SJCRH30 (cell line): Measurements from ENCODE around the gene BAHCC1. TPM values are rescaled to one million over a fixed set of nuclear protein-coding genes. Genes with fewer than 3 reads are reported as not detected.

Source experiments
- DNase-seq, 2 experiments: peaks; one replicate each; pipeline ENCODE4 v3.0.0-alpha.2; 2015 to 2020
- H3K27ac ChIP-seq: fragments of 250-450 bp; sonication (Bioruptor Pico); 2 replicates; pipeline ENCODE4 v1.5.1; 2020; ENCODE audit warnings: mild to moderate bottlenecking, moderate library complexity
- H3K27me3 ChIP-seq: fragments of 250-450 bp; sonication (Bioruptor Pico); 2 replicates; pipeline ENCODE4 v1.5.1; 2020; ENCODE audit warnings: mild to moderate bottlenecking, moderate library complexity
- H3K36me3 ChIP-seq: fragments of 250-450 bp; sonication (Bioruptor Pico); 2 replicates; pipeline ENCODE4 v1.5.1; 2020; ENCODE audit warnings: mild to moderate bottlenecking, moderate library complexity
- H3K4me1 ChIP-seq: fragments of 250-450 bp; sonication (Bioruptor Pico); 2 replicates; pipeline ENCODE4 v1.5.1; 2020; ENCODE audit warnings: mild to moderate bottlenecking, moderate library complexity
- H3K4me3 ChIP-seq: fragments of 250-450 bp; sonication (Bioruptor Pico); 2 replicates; pipeline ENCODE4 v1.5.1; 2020; ENCODE audit warnings: mild to moderate bottlenecking, moderate library complexity
- H3K9me3 ChIP-seq: fragments of 250-450 bp; sonication (Bioruptor Pico); replicated peaks from 2 replicates; pipeline ENCODE4 v1.5.1; 2020; ENCODE audit warnings: mild to moderate bottlenecking, moderate library complexity
- total RNA-seq: library from RNA; depleted of rRNA; stranded (reverse); fragments of >200 nt; shearing (Covaris generic); gene quantifications from 2 replicates; pipeline ENCODE4 v1.2.3, GENCODE V29; 2014

Gene BAHCC1
- total RNA-seq, 1 experiment from 2014 or later = 20.0 TPM

DNA sequence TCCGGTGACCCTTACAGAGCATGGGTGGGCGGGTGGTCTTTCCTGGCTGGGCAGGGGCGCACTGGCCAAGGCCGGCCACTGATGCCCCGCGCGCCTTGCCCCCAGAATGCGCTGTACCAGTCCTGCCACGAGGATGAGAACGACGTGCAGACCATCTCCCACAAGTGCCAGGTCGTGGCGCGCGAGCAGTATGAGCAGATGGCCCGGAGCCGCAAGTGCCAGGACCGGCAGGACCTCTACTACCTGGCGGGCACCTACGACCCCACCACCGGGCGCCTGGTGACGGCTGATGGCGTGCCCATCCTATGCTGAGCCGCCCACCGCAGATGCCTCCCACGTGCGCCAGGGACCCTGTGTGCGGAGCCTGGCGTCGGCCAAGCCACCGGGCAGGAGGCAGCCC, 68.2 kb downstream of the BAHCC1 start:
- Histone ChIP-seq H3K9me3 (no peaks in the 10 kb centered on the region), H3K4me1 (peaks cover 14% of the 10 kb centered on the region), H3K27me3 (no peaks in the 10 kb centered on the region), H3K27ac (no peak overlapping the region), H3K4me3 (no peak overlapping the region), H3K36me3 (no peaks in the 10 kb centered on the region)
- no peak for DNase-seq

- Histone ChIP-seq H3K4me3 (no peak overlapping the region), H3K9me3 (no peaks in the 10 kb centered on the region), H3K27me3 (no peaks in the 10 kb centered on the region), H3K4me1 (peaks cover 14% of the 10 kb centered on the region), H3K36me3 (no peaks in the 10 kb centered on the region), H3K27ac (no peak overlapping the region)
- no peak for DNase-seq
Observed at GRCh38 chr17:81464586-81464985, 69.3 kb downstream of the BAHCC1 start.

GRCh38 chr17:81465910-81466309, 70.7 kb downstream of the BAHCC1 start:
- H3K9me3 ChIP-seq = no peaks in the 10 kb centered on the region
- no peaks in the 10 kb centered on the region for H3K27me3 ChIP-seq
- H3K4me1 ChIP-seq = peaks cover 19% of the 10 kb centered on the region
- H3K36me3 ChIP-seq = no peaks in the 10 kb centered on the region
- H3K27ac ChIP-seq = no peak overlapping the region
- no peak for DNase-seq
- no peak overlapping the region for H3K4me3 ChIP-seq

DNA sequence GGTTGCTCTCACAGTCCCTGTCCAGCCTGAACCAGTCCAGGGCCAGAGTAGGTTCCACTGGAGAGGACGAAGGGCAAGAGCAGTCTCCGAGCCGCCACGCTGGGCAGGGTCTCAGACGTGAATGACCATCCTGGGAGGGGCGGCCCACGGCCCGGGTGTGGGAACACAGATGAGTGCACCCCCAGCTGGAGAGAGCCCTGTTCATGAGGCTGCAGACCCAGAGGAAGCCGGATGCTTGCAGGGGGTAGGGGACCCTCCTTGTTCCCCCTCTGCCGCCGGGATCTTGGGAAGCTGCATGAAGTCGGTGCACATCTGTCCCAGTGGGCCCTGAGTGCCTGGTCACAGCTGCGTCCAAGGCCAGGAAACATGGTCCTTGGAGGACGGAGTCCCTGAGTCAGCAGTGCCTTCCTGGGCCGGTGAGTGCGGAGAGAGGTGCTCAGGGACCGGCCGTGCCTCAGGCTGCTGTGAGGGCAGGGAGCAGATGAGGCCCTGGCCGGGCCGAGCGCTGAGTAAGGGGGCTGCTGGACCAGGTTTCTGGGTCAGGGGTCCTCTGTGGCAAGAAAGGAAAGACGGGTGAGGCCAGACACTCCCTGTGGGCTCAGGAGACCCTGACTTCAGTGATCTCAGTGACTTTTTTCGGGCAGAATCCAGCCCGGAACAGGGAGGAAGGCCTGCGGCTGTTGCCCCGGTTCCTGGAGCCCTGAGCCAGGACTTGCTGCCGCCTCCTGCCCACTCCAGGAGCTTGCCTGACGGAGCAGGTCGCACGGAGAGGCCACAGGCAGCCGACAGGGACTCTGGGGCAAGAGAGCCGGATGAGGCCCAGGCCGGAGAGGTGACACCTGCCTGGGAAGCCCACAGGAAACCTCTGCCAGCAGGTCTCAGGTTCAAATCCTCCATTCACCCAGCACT, 71.6 kb downstream of the BAHCC1 start:
- peak in 1 of 2 experiments; percentile 51 for DNase-seq
- Histone ChIP-seq H3K9me3 (no peaks in the 10 kb centered on the region), H3K4me1 (peaks cover 21% of the 10 kb centered on the region), H3K36me3 (no peaks in the 10 kb centered on the region), H3K4me3 (no peak overlapping the region), H3K27me3 (no peaks in the 10 kb centered on the region), H3K27ac (no peak overlapping the region)

- Histone ChIP-seq H3K36me3 (no peaks in the 10 kb centered on the region), H3K27ac (no peak overlapping the region), H3K4me1 (peaks cover 21% of the 10 kb centered on the region), H3K4me3 (no peak overlapping the region), H3K9me3 (no peaks in the 10 kb centered on the region), H3K27me3 (no peaks in the 10 kb centered on the region)
- DNase-seq = peak in 1 of 2 experiments; percentile 62
Observed at GRCh38 chr17:81468111-81468769, 73.0 kb downstream of the BAHCC1 start.

DNA sequence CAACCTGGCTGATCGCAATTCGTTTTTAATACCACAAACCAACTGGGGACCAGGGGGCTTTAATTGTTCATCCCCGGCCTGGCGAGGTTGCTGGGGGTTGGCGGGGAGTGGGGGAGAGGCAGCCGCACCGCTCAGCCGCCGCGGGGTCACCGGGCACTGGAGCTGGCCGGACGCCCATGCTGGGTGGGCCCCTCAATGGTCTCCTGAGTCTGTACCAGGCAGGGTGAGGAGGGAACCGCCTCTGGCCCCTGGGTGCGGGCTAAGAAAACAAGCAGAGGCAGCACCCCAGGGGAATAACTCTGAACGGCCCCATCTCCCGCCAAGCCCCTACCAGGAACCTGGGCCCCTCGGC, 73.5 kb downstream of the BAHCC1 start:
- H3K36me3 ChIP-seq = no peaks in the 10 kb centered on the region
- H3K4me3 ChIP-seq = no peak overlapping the region
- DNase-seq = no peak
- no peaks in the 10 kb centered on the region for H3K9me3 ChIP-seq
- no peaks in the 10 kb centered on the region for H3K27me3 ChIP-seq
- H3K27ac ChIP-seq = no peak overlapping the region
- peaks cover 21% of the 10 kb centered on the region for H3K4me1 ChIP-seq

DNA sequence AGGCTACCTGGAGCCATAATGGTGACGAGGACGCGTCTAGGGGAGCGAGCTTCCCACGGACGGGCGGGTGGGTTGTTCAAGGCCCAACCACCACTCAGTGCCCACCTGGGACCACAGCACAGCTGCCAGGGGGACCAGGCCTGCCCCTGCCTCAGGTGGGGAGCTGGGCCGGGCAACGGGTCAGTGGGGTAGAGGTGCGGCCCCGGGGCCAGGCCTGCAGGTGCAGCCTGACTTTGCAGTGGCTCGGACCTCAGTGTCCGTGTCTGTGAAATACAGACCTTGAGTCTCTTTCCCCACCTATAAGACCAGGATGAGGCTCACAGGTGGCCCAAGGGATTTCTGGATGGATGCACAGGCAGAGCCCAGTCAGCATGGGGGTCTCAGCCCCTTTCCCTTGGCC, 74.0 kb downstream of the BAHCC1 start:
- H3K27me3 ChIP-seq = no peaks in the 10 kb centered on the region
- H3K36me3 ChIP-seq = no peaks in the 10 kb centered on the region
- peaks cover 21% of the 10 kb centered on the region for H3K4me1 ChIP-seq
- no peaks in the 10 kb centered on the region for H3K9me3 ChIP-seq
- no peak for DNase-seq
- no peak overlapping the region for H3K27ac ChIP-seq
- H3K4me3 ChIP-seq = no peak overlapping the region

GRCh38 chr17:81470270-81470943, 75.2 kb downstream of the BAHCC1 start:
- no peak for DNase-seq
- H3K27me3 ChIP-seq = no peaks in the 10 kb centered on the region
- H3K27ac ChIP-seq = no peak overlapping the region
- H3K4me1 ChIP-seq = peaks cover 21% of the 10 kb centered on the region
- no peaks in the 10 kb centered on the region for H3K36me3 ChIP-seq
- H3K4me3 ChIP-seq = no peak overlapping the region
- no peaks in the 10 kb centered on the region for H3K9me3 ChIP-seq

DNA sequence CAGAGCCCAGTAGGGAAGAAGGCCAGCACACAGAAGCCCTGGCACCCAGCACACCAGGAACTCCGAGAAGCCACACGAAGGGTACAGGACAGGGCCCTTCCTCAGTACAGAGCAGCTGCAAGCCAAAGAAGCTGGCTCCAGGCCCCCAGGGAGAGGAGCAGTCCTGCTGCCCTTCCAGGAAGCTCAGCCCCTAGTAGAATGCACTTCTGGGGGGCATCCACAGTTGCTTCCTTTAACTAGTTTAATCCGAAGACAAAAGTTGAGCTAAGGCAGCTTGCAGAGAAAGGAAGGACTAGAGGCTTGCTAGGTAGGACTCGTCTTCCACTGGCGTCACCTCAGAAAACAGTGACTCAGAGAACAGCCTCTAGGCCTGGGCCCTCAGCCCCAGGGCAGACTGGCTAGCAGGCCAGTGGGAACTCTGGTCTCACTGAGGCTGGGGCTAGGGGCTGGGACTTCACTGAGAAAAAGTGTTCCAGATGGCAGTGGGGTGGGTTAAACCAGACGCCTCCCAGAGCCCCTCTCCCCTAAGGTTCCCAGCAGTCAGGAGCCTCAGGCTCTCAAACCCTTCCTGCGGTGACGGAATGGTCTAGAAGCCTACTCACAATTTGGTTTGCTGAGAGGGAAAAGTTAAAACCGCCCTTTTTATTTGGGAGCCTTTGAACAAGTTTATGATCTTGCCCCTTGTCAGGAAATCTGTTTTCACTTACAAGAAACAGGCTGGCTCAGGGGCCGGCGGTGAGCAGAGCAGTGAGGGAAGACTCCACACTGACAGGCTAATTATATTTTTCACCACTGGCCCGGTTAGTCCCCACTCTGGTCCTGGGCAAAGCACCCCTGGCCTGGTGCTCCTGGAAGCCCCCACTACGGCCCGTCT, 75.9 kb downstream of the BAHCC1 start:
- Histone ChIP-seq H3K9me3 (no peaks in the 10 kb centered on the region), H3K4me1 (peaks cover 21% of the 10 kb centered on the region), H3K4me3 (no peak overlapping the region), H3K27ac (no peak overlapping the region), H3K36me3 (no peaks in the 10 kb centered on the region), H3K27me3 (no peaks in the 10 kb centered on the region)
- peak; percentile 56 to 70 for DNase-seq

GRCh38 chr17:81471818-81472456, 76.7 kb downstream of the BAHCC1 start:
- H3K4me1 ChIP-seq = peaks cover 19% of the 10 kb centered on the region
- H3K4me3 ChIP-seq = no peak overlapping the region
- H3K27ac ChIP-seq = no peak overlapping the region
- DNase-seq = peak; percentile 65 to 76
- no peaks in the 10 kb centered on the region for H3K36me3 ChIP-seq
- no peaks in the 10 kb centered on the region for H3K9me3 ChIP-seq
- H3K27me3 ChIP-seq = no peaks in the 10 kb centered on the region

DNA sequence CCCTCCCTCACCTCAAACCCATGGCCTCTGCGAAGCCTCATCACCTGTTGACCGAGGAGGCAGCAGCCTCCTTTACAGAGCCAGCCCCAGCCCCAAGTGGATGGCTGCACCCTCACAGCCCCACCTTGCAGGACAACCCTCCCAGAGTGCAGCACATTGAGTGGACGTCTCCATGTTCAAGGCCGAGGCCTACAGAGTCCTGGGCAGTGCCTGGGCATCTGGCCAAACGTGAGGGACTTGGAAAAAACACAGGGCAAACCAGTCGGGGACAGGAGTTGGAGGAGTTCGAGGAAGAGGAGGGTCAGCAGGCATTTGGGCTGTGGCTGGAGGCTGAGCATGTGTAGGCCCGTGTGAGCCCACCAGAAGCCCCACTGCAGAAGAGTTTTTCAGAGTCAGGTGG, 77.8 kb downstream of the BAHCC1 start:
- DNase-seq = no peak
- no peak overlapping the region for H3K4me3 ChIP-seq
- no peaks in the 10 kb centered on the region for H3K9me3 ChIP-seq
- peaks cover 11% of the 10 kb centered on the region; the same call in 1 of the 2 replicates for H3K4me1 ChIP-seq
- H3K27ac ChIP-seq = no peak overlapping the region
- no peaks in the 10 kb centered on the region for H3K27me3 ChIP-seq
- no peaks in the 10 kb centered on the region for H3K36me3 ChIP-seq

DNA sequence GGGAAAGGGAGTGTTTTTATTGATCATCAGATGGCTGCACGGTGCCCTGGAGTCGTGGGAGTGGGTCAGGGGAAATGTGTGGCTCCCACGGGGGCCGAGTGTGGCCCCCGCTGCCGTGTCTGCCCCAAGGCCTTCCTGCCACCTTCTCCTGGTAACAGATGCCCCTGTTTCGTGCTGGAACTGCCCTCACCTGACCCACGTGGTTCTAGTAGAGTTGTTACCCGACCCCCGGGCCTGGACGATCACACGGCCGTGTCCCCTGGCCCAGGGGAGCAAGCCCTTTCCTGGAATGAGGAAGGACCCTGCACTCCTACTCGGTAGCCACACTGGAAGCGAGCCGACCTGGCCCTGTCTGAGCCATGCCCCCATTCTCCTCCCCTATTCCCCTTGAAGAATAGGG, 79.7 kb downstream of the BAHCC1 start:
- DNase-seq = no peak
- Histone ChIP-seq H3K27me3 (no peaks in the 10 kb centered on the region), H3K4me1 (peaks cover 9% of the 10 kb centered on the region; the same call in 1 of the 2 replicates), H3K27ac (no peak overlapping the region), H3K36me3 (no peaks in the 10 kb centered on the region), H3K4me3 (no peak overlapping the region), H3K9me3 (no peaks in the 10 kb centered on the region)

GRCh38 chr17:81476097-81476496, 80.8 kb downstream of the BAHCC1 start:
- H3K27ac ChIP-seq = no peak overlapping the region
- no peak for DNase-seq
- no peak overlapping the region for H3K4me3 ChIP-seq
- H3K27me3 ChIP-seq = no peaks in the 10 kb centered on the region
- no peaks in the 10 kb centered on the region for H3K36me3 ChIP-seq
- H3K9me3 ChIP-seq = no peaks in the 10 kb centered on the region
- H3K4me1 ChIP-seq = peaks cover 9% of the 10 kb centered on the region; the same call in 1 of the 2 replicates

DNA sequence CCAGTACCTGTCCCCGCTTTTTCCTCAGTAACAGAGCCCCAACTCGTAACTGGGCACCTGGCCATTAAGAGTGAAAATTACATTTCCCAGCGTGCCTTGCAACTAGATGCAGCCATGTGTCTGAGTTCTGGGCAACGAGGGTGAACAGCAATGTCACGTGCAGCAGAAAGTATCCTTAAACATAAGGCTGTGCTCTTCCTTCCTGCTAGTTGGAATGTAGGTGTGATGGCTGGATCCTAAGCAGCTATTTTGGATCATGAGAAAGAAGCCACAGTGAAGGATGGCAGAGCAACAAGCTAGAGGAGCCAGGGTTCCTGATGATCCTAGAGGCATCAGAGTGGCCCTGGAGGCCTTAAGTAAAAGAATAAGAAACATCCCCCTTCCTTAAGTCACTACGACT, 81.4 kb downstream of the BAHCC1 start:
- Histone ChIP-seq H3K4me3 (no peak overlapping the region), H3K27ac (no peak overlapping the region), H3K27me3 (no peaks in the 10 kb centered on the region), H3K36me3 (no peaks in the 10 kb centered on the region), H3K4me1 (peaks cover 8% of the 10 kb centered on the region; the same call in 1 of the 2 replicates), H3K9me3 (no peaks in the 10 kb centered on the region)
- no peak for DNase-seq
